HG02623 (cell line): ENCODE results near the gene MMS22L.

Experiments
- ATAC-seq: cut with Tn5 transposase; IDR thresholded peaks from one replicate; pipeline ENCODE4 v1.9.1; 2021; ENCODE audit warnings: moderate library complexity; ENCODE audit not compliant: unreplicated experiment

Gene MMS22L

DNA sequence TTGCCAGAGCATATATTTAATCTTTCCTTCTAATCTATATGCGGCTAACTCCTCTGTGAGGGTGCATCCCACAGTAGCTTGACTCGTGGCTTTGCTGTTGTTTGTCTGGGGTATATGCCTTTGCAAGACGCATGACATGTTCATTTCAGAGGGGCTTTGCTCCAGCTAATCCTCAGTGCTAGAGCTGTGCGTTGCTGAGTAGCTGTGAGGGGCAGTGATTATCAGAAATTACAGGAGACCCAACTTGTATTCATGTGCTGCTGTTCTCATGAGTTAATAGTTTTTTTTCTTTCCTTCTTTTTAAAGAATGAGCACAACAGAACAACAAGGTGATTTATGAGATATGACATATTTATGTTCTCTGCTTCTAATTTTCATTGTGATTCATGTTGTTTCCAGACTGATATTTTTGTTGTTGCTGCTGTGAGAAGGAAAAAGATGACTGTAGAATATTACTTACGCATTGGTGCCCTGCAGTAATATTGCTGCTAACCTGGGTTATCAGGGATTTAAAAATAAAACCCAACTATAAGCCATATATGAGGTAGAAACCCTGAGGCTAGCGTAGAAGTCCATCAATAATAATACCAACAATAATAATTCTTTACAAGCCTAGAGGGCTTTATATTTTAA is 190.2 kb downstream of the MMS22L start:
- no peak for ATAC-seq
